PFSK-1 (cell line): ENCODE measurements around the gene EPN3.

Experiments used
- FOXP2 ChIP-seq: optimal IDR thresholded peaks from 2 replicates; pipeline ENCODE3; 2011; ENCODE audit warnings: borderline replicate concordance, control low read depth, inconsistent platforms; ENCODE audit not compliant: insufficient read depth; ENCODE audit errors: extremely low read length, extremely low read depth
- POLR2AphosphoS5 ChIP-seq: IDR thresholded peaks from 2 replicates; pipeline ENCODE4 v1.6.1; 2012; ENCODE audit warnings: low read depth, mild to moderate bottlenecking, control low read depth, low read length, moderate library complexity

- TF ChIP-seq FOXP2 (no peak), POLR2AphosphoS5 (no peak)
Observed at GRCh38 chr17:50561746-50562141, 29.2 kb downstream of the EPN3 start.
